GM20431 (cell line): ENCODE results near the gene TMEM88.

Experiments
- in situ Hi-C: fragments of 300-500 bp; cut with MseI, MboI; formaldehyde crosslinking; loops from one replicate; pipeline ENCODE4 v1.15.0; 2020; ENCODE audit warnings: low sequenced_read_pairs; ENCODE audit not compliant: unreplicated experiment

The TMEM88 gene

GRCh38 chr17:7842380-7843256 is 12.2 kb upstream of the TMEM88 start:
- in situ Hi-C loops = no loop called here

GRCh38 chr17:7843257-7843535 is 11.7 kb upstream of the TMEM88 start:
- in situ Hi-C loops = no loop called here

GRCh38 chr17:7843536-7844291 is 11.2 kb upstream of the TMEM88 start:
- in situ Hi-C loops = no loop called here

- in situ Hi-C loops = no loop called here
These were observed 10.3 kb upstream of the TMEM88 start for GRCh38 chr17:7844292-7845154.

- in situ Hi-C loops = no loop called here
These were observed 9.4 kb upstream of the TMEM88 start for GRCh38 chr17:7845359-7846062.

GRCh38 chr17:7846063-7846735 is 8.7 kb upstream of the TMEM88 start:
- in situ Hi-C loops = no loop called here

- in situ Hi-C loops = no loop called here
These were observed 7.9 kb upstream of the TMEM88 start for GRCh38 chr17:7846765-7847661.

- in situ Hi-C loops = no loop called here
These were observed 6.7 kb upstream of the TMEM88 start for GRCh38 chr17:7848131-7848579.

- in situ Hi-C loops = no loop called here
These were observed 6.1 kb upstream of the TMEM88 start for GRCh38 chr17:7848739-7849129.

- in situ Hi-C loops = no loop called here
These were observed 5.6 kb upstream of the TMEM88 start for GRCh38 chr17:7849130-7849750.

- in situ Hi-C loops = no loop called here
These were observed 4.9 kb upstream of the TMEM88 start for GRCh38 chr17:7849751-7850504.

GRCh38 chr17:7850701-7851437 is 4.0 kb upstream of the TMEM88 start:
- in situ Hi-C loops = no loop called here

- in situ Hi-C loops = no loop called here
These were observed 3.2 kb upstream of the TMEM88 start for GRCh38 chr17:7851438-7852261.

GRCh38 chr17:7852262-7852670 is 2.6 kb upstream of the TMEM88 start:
- in situ Hi-C loops = no loop called here

- in situ Hi-C loops = no loop called here
These were observed 1.8 kb upstream of the TMEM88 start for GRCh38 chr17:7852919-7853690.
